ENCODE results near the gene KPNB1. TPM values are rescaled to one million over a fixed set of nuclear protein-coding genes. Genes with fewer than 3 reads are reported as not detected.

KPNB1 gene
- total and polyA plus RNA-seq, 2 of the 8 experiments (the other 6 are each of a cell fraction or from before 2014, with no cell fraction given): 171 to 625 TPM

DNA sequence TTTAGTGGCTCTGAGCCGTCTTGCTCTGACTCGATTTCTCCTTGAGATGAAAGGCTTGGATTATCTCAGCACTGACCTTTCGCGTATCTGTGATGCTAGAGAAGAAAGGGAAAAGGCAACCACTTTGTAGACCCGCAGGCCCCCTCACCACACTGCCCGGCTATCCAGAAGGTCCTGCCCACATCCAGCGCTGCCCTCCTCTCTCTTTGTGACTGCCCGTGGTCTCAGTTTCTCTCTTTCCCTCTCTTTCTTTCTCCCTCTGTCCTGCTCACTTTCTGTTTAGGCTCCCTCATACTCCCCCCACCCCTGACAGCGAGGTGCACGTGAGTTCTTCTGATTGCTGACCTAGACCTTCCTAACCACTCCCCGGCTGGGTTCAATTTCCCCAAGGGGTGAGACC, 70.5 kb downstream of the KPNB1 start:
- ChIA-PET POLR2A (ENCODE audit: partially characterized antibody) (interaction anchor here (1.1 to 1.6 kb wide), 2 partner anchors 10 to 12 kb away, joined by 3 to 8 read pairs; no protein-coding TSS in a partner anchor), CTCF (ENCODE audit: partially characterized antibody) (interaction anchor here (1.4 to 8.3 kb wide), 4 partner anchors 12 to 29 kb away, joined by 3 to 179 read pairs (median 86); partner anchors contain the start of genes TBKBP1 and TBX21)
- Histone ChIP-seq H3K56ac (replicated peaks; ENCODE audit: insufficient read length, low read depth, low read length) (no peak overlapping the region), H3K4me3 (ENCODE audit: extremely low read depth in 1 of 4, insufficient read depth in 2 of 4, low read depth in 3 of 4, low read length in 4 of 4) (peak overlapping the region in 1 of 4 experiments; percentile 46; a peak in 1 of 8 replicates), H2BK15ac (ENCODE audit: low read length) (0 out of 2 replicates have a peak overlapping the region, but pooled peaks have one; percentile 40), H3K9ac (replicated peaks in 1 of 4; ENCODE audit: extremely low read depth in 1 of 4, low read depth in 3 of 4, low read length in 3 of 4) (no peak overlapping the region), H3K27ac (ENCODE audit: low read depth, low read length) (no peak overlapping the region), H3K36me3 (ENCODE audit: control insufficient read depth in 2 of 4, insufficient read depth in 4 of 4, low read length in 3 of 4) (no peaks in the 10 kb centered on the region), H3K4me2 (ENCODE audit: insufficient read depth in 1 of 2, low read depth in 2 of 2, low read length in 2 of 2) (peak overlapping the region; percentile 52 to 66; a peak in 3 of 4 replicates), H2BK5ac (ENCODE audit: low read depth, low read length) (no peak overlapping the region), H3K23ac (ENCODE audit: insufficient read length) (no peak overlapping the region), H3K14ac (ENCODE audit: insufficient read length) (no peak overlapping the region), H3K27me3 (replicated peaks in 1 of 4; ENCODE audit: control insufficient read depth in 3 of 4, extremely low read depth in 1 of 4, insufficient read depth in 3 of 4, low read length in 3 of 4) (peaks cover 0 to 25% (median 22%) of the 10 kb centered on the region in 4 experiments; a peak in 6 of 7 replicates), H3K9me3 (ENCODE audit: insufficient read depth in 2 of 2, low read depth in 1 of 2, low read length in 1 of 2) (no peaks in the 10 kb centered on the region), H2BK120ac (replicated peaks; ENCODE audit: low read depth, low read length) (no peak overlapping the region), H3K4ac (replicated peaks; ENCODE audit: insufficient read length, low read depth, low read length) (no peak overlapping the region), H3K4me1 (replicated peaks in 1 of 4; ENCODE audit: control insufficient read depth in 3 of 4, insufficient read depth in 4 of 4, low read length in 3 of 4) (peaks cover 0 to 23% (median 10%) of the 10 kb centered on the region in 4 experiments; a peak in 5 of 7 replicates), H4K91ac (replicated peaks; ENCODE audit: insufficient read length, low read length) (peak overlapping the region; percentile 25), H2BK20ac (ENCODE audit: low read length) (0 out of 2 replicates have a peak overlapping the region, but pooled peaks have one; percentile 72), H2BK12ac (ENCODE audit: low read depth, low read length) (peak overlapping the region; percentile 92; the same call in 1 of the 2 replicates), H3K23me2 (ENCODE audit: low read depth, low read length) (no peaks in the 10 kb centered on the region; the same call in 1 of the 2 replicates), H2AFZ (ENCODE audit: low read length) (no peak overlapping the region), H3K18ac (ENCODE audit: extremely low read depth, low read length) (no peak overlapping the region), H4K5ac (ENCODE audit: insufficient read length, low read depth, low read length) (no peak overlapping the region), H4K8ac (ENCODE audit: extremely low read depth, insufficient read depth, low read length) (no peak overlapping the region), H2AK5ac (ENCODE audit: low read depth, low read length) (no peak overlapping the region), H3K79me2 (ENCODE audit: control insufficient read depth in 1 of 2, insufficient read depth in 2 of 2, low read length in 2 of 2) (no peaks in the 10 kb centered on the region), H3K79me1 (ENCODE audit: low read depth, low read length) (no peaks in the 10 kb centered on the region), H4K20me1 (replicated peaks in 1 of 2; ENCODE audit: control insufficient read depth in 1 of 2, insufficient read depth in 2 of 2, low read length in 2 of 2) (no peaks in the 10 kb centered on the region)
- FAIRE-seq (no peak), DNase-seq (ENCODE audit: low read depth in 1 of 2, low spot score in 2 of 2) (no peak)
- WGBS, 2 experiments (ENCODE audit: extremely low coverage in 1 of 2, insufficient coverage in 1 of 2, insufficient read length in 1 of 2, insufficient replicate concordance in 2 of 2, low coverage in 1 of 2, low lambda C conversion rate in 2 of 2, missing lambda C conversion rate in 1 of 2): 77% methylated on average over 11 of the region's 11 CpGs; no CpG with 5 or more reads in 1 of the 2 experiments
- no peak for TF ChIP-seq RXRA (IDR thresholded peaks at IDR 0.05; ENCODE audit: insufficient read depth, low read depth, low read length)
- no peak for TF ChIP-seq HDAC2 (IDR thresholded peaks at IDR 0.05; ENCODE audit: borderline replicate concordance in 1 of 2, low read depth in 2 of 2, low read length in 2 of 2)
- no peak for TF ChIP-seq CEBPB (IDR thresholded peaks at IDR 0.05; ENCODE audit: low read depth, low read length)
- no peak for TF ChIP-seq EZH2 (IDR thresholded peaks at IDR 0.05; ENCODE audit: low read depth, low read length, severe bottlenecking)
- TF ChIP-seq EGR1 (IDR thresholded peaks at IDR 0.05; ENCODE audit: borderline replicate concordance, low read depth, low read length): no peak
- TF ChIP-seq FOSL1 (IDR thresholded peaks at IDR 0.05; ENCODE audit: insufficient read depth, low read depth, low read length): no peak
- no peak for TF ChIP-seq RFX5 (IDR thresholded peaks at IDR 0.05; ENCODE audit: borderline replicate concordance, low read depth, low read length)
- TF ChIP-seq POLR2AphosphoS5 (IDR thresholded peaks at IDR 0.05; ENCODE audit: low read depth, low read length): no peak
- no peak for TF ChIP-seq SP4 (IDR thresholded peaks at IDR 0.05; ENCODE audit: low read length)
- no peak for TF ChIP-seq SUZ12 (IDR thresholded peaks at IDR 0.05; ENCODE audit: low read length)
- TF ChIP-seq SIN3A (conservative IDR thresholded peaks at IDR 0.05 in 1 of 2, IDR thresholded peaks at IDR 0.05 in 1 of 2; ENCODE audit: low read depth in 1 of 2, low read length in 2 of 2): no peak
- TF ChIP-seq GTF2F1 (IDR thresholded peaks at IDR 0.05; ENCODE audit: borderline replicate concordance, low read depth, low read length): no peak
